MM.1S (cell line): ENCODE results near the gene FGFR1OP2.

Experiments
- DNase-seq: peaks from one replicate; pipeline ENCODE4 v3.0.0-alpha.2; 2015
- H2AFZ ChIP-seq: fragments of 300-600 bp; sonication (generic); 2 replicates; pipeline ENCODE4 v1.6.0; 2016; ENCODE audit warnings: antibody characterized with exemption, low read length
- H3F3A ChIP-seq: fragments of 300-600 bp; sonication (generic); 2 replicates; pipeline ENCODE4 v1.6.1; 2016; ENCODE audit warnings: mild to moderate bottlenecking, antibody characterized with exemption, low read length, moderate library complexity, mixed read lengths; ENCODE audit not compliant: insufficient read depth
- H3K27ac ChIP-seq: fragments of 300-600 bp; sonication (generic); 2 replicates; pipeline ENCODE4 v1.5.1; 2016; ENCODE audit warnings: mild to moderate bottlenecking, low read length
- H3K27me3 ChIP-seq: fragments of 300-600 bp; sonication (generic); replicated peaks from 2 replicates; pipeline ENCODE4 v1.6.0; 2016; ENCODE audit warnings: low read length; ENCODE audit not compliant: insufficient read depth
- H3K36me3 ChIP-seq: fragments of 300-600 bp; sonication (generic); replicated peaks from 2 replicates; pipeline ENCODE4 v1.6.1; 2016; ENCODE audit warnings: mild to moderate bottlenecking, low read length, mixed read lengths; ENCODE audit not compliant: insufficient read depth
- H3K4me1 ChIP-seq: fragments of 300-600 bp; sonication (generic); 2 replicates; pipeline ENCODE4 v1.6.1; 2016; ENCODE audit warnings: low read length, mixed read lengths
- H3K4me2 ChIP-seq: fragments of 300-600 bp; sonication (generic); 2 replicates; pipeline ENCODE4 v1.6.0; 2016; ENCODE audit warnings: low read depth, low read length
- H3K4me3 ChIP-seq: fragments of 300-600 bp; sonication (generic); 2 replicates; pipeline ENCODE4 v1.5.1; 2016; ENCODE audit warnings: low read length, mixed read lengths
- H3K79me2 ChIP-seq: fragments of 300-600 bp; sonication (generic); 2 replicates; pipeline ENCODE4 v1.6.1; 2016; ENCODE audit warnings: mixed run types, low read length, mixed read lengths
- H3K9ac ChIP-seq: fragments of 300-600 bp; sonication (generic); 2 replicates; pipeline ENCODE4 v1.6.1; 2016; ENCODE audit warnings: low read length, mixed read lengths
- H3K9me2 ChIP-seq: fragments of 300-600 bp; sonication (generic); replicated peaks from 2 replicates; pipeline ENCODE4 v1.6.1; 2016; ENCODE audit warnings: mild to moderate bottlenecking, low read length, mixed read lengths; ENCODE audit not compliant: insufficient read depth
- H3K9me3 ChIP-seq: fragments of 300-600 bp; sonication (generic); replicated peaks from 2 replicates; pipeline ENCODE4 v1.6.1; 2016; ENCODE audit warnings: mild to moderate bottlenecking, low read length, mixed read lengths; ENCODE audit not compliant: insufficient read depth
- H4K20me1 ChIP-seq: fragments of 300-600 bp; sonication (generic); 2 replicates; pipeline ENCODE4 v1.6.1; 2016; ENCODE audit warnings: mild to moderate bottlenecking, low read length, moderate library complexity, mixed read lengths; ENCODE audit not compliant: insufficient read depth
- EZH2 ChIP-seq: fragments of 300-600 bp; sonication (generic); optimal IDR thresholded peaks from 2 replicates; pipeline ENCODE3; 2017; ENCODE audit warnings: low read depth, mild to moderate bottlenecking, antibody characterized with exemption, low read length, mixed read lengths
- EZH2phosphoT487 ChIP-seq: fragments of 300-600 bp; sonication (generic); IDR thresholded peaks from 2 replicates; pipeline ENCODE4 v1.6.1; 2018; ENCODE audit warnings: antibody characterized with exemption, low read length
- TF ChIP-seq, protein P1 (sequence below): fragments of 300-600 bp; sonication (generic); IDR thresholded peaks from 2 replicates; pipeline ENCODE4 v1.5.1; 2016; ENCODE audit warnings: antibody characterized with exemption, low read length, mixed read lengths

Gene FGFR1OP2

DNA sequence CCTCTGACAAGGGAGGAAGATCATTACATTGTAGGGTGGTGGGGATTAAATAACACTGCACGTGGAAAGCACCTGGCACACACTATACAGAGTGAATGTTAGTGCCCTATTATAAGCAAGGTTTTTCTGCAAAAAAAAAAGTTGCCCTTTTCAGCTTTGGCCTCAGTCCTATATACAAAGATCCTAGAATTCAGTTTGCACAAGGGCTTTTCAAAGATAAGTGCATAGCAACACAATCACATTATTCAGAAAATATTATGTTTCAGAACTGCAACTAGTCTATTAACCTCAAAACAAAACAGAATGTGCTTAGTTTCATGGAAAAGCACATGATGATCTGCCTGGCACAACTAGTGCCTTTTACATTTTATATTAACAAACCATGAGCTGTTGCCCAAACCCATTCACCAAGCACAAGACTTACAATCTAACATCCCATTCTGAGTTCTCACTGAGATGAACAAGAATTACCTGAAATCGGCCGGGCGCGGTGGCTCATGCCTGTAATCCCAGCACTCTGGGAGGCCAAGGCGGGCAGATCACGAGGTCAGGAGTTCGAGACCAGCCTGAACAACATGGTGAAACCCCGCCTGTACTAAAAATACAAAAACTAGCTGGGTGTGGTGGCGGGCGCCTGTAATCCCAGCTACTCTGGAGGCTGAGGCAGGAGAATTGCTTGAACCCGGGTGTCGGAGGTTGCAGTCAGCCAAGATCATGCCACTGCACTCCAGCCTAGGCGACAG is 74.1 kb downstream of the FGFR1OP2 start:
- no peaks in the 10 kb centered on the region for H3K9me3 ChIP-seq
- DNase-seq, result no peak
- peaks cover 43% of the 10 kb centered on the region for H3K79me2 ChIP-seq
- no peaks in the 10 kb centered on the region for H3K9me2 ChIP-seq
- no peak overlapping the region for H3K9ac ChIP-seq
- H3F3A ChIP-seq, result peaks cover 13% of the 10 kb centered on the region
- TF ChIP-seq, protein P1, sequence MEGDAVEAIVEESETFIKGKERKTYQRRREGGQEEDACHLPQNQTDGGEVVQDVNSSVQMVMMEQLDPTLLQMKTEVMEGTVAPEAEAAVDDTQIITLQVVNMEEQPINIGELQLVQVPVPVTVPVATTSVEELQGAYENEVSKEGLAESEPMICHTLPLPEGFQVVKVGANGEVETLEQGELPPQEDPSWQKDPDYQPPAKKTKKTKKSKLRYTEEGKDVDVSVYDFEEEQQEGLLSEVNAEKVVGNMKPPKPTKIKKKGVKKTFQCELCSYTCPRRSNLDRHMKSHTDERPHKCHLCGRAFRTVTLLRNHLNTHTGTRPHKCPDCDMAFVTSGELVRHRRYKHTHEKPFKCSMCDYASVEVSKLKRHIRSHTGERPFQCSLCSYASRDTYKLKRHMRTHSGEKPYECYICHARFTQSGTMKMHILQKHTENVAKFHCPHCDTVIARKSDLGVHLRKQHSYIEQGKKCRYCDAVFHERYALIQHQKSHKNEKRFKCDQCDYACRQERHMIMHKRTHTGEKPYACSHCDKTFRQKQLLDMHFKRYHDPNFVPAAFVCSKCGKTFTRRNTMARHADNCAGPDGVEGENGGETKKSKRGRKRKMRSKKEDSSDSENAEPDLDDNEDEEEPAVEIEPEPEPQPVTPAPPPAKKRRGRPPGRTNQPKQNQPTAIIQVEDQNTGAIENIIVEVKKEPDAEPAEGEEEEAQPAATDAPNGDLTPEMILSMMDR, result no peak
- TF ChIP-seq EZH2, result no peak
- TF ChIP-seq EZH2phosphoT487, result no peak
- no peak overlapping the region for H3K4me3 ChIP-seq
- no peak overlapping the region for H2AFZ ChIP-seq
- H4K20me1 ChIP-seq, result no peaks in the 10 kb centered on the region
- H3K27me3 ChIP-seq, result no peaks in the 10 kb centered on the region
- no peak overlapping the region for H3K4me2 ChIP-seq
- no peaks in the 10 kb centered on the region for H3K36me3 ChIP-seq
- peaks cover 23% of the 10 kb centered on the region for H3K4me1 ChIP-seq
- no peak overlapping the region for H3K27ac ChIP-seq

DNA sequence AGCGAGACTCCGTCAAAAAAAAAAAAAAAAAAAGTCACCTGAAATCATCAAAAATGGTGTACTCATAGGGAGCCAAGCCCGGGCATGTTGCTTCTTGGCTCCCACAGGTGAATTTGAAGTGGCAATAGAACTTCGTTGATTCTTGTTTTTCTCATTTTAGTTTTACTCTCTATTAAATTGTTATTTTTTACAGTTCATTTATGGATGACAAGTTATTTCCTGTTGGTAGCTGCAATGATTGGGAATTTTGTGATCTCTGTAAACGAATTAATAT is 74.6 kb downstream of the FGFR1OP2 start:
- Histone ChIP-seq H3F3A (peaks cover 13% of the 10 kb centered on the region), H3K9me3 (no peaks in the 10 kb centered on the region), H3K79me2 (peaks cover 38% of the 10 kb centered on the region), H3K4me3 (peak overlapping the region; percentile 91; the same call in 1 of the 2 replicates), H3K27me3 (no peaks in the 10 kb centered on the region), H3K9me2 (no peaks in the 10 kb centered on the region), H3K27ac (no peak overlapping the region), H2AFZ (no peak overlapping the region), H3K4me1 (peaks cover 23% of the 10 kb centered on the region), H3K9ac (0 out of 2 replicates have a peak overlapping the region, but pooled peaks have one; percentile 76), H3K4me2 (peak overlapping the region; percentile 96), H3K36me3 (no peaks in the 10 kb centered on the region), H4K20me1 (no peaks in the 10 kb centered on the region)
- DNase-seq, result no peak
- TF ChIP-seq EZH2, result no peak
- TF ChIP-seq, protein P1, result no peak
- no peak for TF ChIP-seq EZH2phosphoT487

DNA sequence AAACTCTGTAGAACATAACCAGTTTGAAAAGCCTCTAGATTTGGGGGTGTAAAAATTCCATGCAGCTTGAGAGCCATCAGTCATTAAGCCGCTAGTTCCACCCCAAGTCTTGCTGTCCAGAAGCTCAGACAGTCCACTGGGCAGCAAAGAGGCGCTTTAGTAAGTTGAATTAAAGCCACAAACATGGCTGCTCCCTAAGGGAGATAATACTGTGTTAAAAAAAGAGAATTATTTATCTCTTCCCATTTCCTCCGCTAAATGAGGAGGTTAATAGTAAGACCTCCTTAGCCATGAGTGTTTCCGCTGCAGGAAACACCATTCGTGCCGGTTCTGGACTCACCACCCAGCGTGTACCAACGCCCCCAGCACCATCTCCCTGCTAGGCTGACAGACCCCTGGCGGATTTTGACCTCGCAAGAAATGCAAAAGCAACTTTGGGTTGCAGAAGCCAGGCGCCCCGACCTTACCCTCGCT is 75.4 kb downstream of the FGFR1OP2 start:
- Histone ChIP-seq H3K4me1 (peaks cover 23% of the 10 kb centered on the region), H3K9ac (peak overlapping the region; percentile 76), H3K9me2 (no peaks in the 10 kb centered on the region), H3K27ac (peak overlapping the region; percentile 47; the same call in 1 of the 2 replicates), H3K27me3 (no peaks in the 10 kb centered on the region), H4K20me1 (no peaks in the 10 kb centered on the region), H3K36me3 (no peaks in the 10 kb centered on the region), H2AFZ (peak overlapping the region; percentile 87), H3K79me2 (peaks cover 37% of the 10 kb centered on the region), H3K4me3 (peak overlapping the region; percentile 91), H3F3A (peaks cover 13% of the 10 kb centered on the region), H3K4me2 (peak overlapping the region; percentile 96), H3K9me3 (no peaks in the 10 kb centered on the region)
- no peak for TF ChIP-seq EZH2
- DNase-seq, result peak; percentile 12
